Measurements from ENCODE around the gene PARVA.
"Not testable (repeated sequence)": the region's sequence is repeated elsewhere in the genome, so short reads cannot be mapped to it uniquely, and the experiment has no call there.

PARVA gene

GRCh38 chr11:12377106-12377823 lies at the start of gene PARVA:
Gene PARVA, plus strand, starts transcription at chr11:12377571. Its CDS starts 77 bp downstream, at chr11:12377648.
- DNase-seq: no peak

- DNase-seq: no peak
Observed at GRCh38 chr11:12329169-12329568, 48.2 kb upstream of the PARVA start.

GRCh38 chr11:12329797-12330196 lies 47.6 kb upstream of the PARVA start:
- no peak for DNase-seq

- DNase-seq: no peak
Observed at GRCh38 chr11:12330485-12331231, 46.7 kb upstream of the PARVA start.

- peak; percentile 37 to 45 for DNase-seq
Observed at GRCh38 chr11:12331239-12331874, 46.0 kb upstream of the PARVA start.

GRCh38 chr11:12343526-12343925 lies 33.8 kb upstream of the PARVA start:
- DNase-seq: no peak

GRCh38 chr11:12353534-12353933 lies 23.8 kb upstream of the PARVA start:
- no peak for DNase-seq

GRCh38 chr11:12354750-12355545 lies 22.4 kb upstream of the PARVA start:
- DNase-seq: no peak

- DNase-seq: no peak
Observed at GRCh38 chr11:12356944-12357655, 20.3 kb upstream of the PARVA start.

GRCh38 chr11:12357697-12358096 lies 19.7 kb upstream of the PARVA start:
- DNase-seq: not testable (repeated sequence)

- DNase-seq: no peak
Observed at GRCh38 chr11:12358302-12359188, 18.8 kb upstream of the PARVA start.

GRCh38 chr11:12359761-12360160 lies 17.6 kb upstream of the PARVA start:
- no peak for DNase-seq

- no peak for DNase-seq
Observed at GRCh38 chr11:12361682-12362081, 15.7 kb upstream of the PARVA start.

- DNase-seq: no peak
Observed at GRCh38 chr11:12362857-12363256, 14.5 kb upstream of the PARVA start.

- DNase-seq: no peak
Observed at GRCh38 chr11:12363373-12363772, 14.0 kb upstream of the PARVA start.

- not testable (repeated sequence) for DNase-seq
Observed at GRCh38 chr11:12365965-12366575, 11.3 kb upstream of the PARVA start.

- not testable (repeated sequence) for DNase-seq
Observed at GRCh38 chr11:12367057-12367456, 10.3 kb upstream of the PARVA start.

- DNase-seq: no peak
Observed at GRCh38 chr11:12372111-12372510, 5.3 kb upstream of the PARVA start.

- DNase-seq: no peak
Observed at GRCh38 chr11:12375720-12376119, 1.7 kb upstream of the PARVA start.

GRCh38 chr11:12376259-12377081 lies 901 bp upstream of the PARVA start:
- DNase-seq: no peak
